ENCODE data around the gene CFAP410. TPM values are rescaled to one million over a fixed set of nuclear protein-coding genes. Genes with fewer than 3 reads are reported as not detected.

CFAP410 gene
- total and polyA plus RNA-seq, 7 donors, result 8.3 to 13.7 (median 10.1) TPM

- Histone ChIP-seq H3K36me3 (ENCODE audit: insufficient read depth in 1 of 2, low read depth in 1 of 2) (no peaks in the 10 kb centered on the region), H3K27me3 (ENCODE audit: insufficient read depth in 3 of 3, low read length in 2 of 3) (peaks cover 0 to 33% (median 14%) of the 10 kb centered on the region in 3 donors), H3K4me1 (no peaks in the 10 kb centered on the region), H3K4me3 (no peak overlapping the region), H3K27ac (no peak overlapping the region), H3K9me3 (peaks cover 23% of the 10 kb centered on the region)
- intact Hi-C loops (cut with DNase I), result loop anchor here in 1 of 2 donors (10.0 kb wide), 1 partner anchor 57 kb away; no protein-coding TSS in a partner anchor
- TF ChIP-seq, protein P1, sequence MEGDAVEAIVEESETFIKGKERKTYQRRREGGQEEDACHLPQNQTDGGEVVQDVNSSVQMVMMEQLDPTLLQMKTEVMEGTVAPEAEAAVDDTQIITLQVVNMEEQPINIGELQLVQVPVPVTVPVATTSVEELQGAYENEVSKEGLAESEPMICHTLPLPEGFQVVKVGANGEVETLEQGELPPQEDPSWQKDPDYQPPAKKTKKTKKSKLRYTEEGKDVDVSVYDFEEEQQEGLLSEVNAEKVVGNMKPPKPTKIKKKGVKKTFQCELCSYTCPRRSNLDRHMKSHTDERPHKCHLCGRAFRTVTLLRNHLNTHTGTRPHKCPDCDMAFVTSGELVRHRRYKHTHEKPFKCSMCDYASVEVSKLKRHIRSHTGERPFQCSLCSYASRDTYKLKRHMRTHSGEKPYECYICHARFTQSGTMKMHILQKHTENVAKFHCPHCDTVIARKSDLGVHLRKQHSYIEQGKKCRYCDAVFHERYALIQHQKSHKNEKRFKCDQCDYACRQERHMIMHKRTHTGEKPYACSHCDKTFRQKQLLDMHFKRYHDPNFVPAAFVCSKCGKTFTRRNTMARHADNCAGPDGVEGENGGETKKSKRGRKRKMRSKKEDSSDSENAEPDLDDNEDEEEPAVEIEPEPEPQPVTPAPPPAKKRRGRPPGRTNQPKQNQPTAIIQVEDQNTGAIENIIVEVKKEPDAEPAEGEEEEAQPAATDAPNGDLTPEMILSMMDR (IDR thresholded peaks at IDR 0.05), result no peak
- ATAC-seq (no peak), DNase-seq (no peak)
Measured at GRCh38 chr21:44381874-44382273, 42.7 kb upstream of the CFAP410 start.

DNA sequence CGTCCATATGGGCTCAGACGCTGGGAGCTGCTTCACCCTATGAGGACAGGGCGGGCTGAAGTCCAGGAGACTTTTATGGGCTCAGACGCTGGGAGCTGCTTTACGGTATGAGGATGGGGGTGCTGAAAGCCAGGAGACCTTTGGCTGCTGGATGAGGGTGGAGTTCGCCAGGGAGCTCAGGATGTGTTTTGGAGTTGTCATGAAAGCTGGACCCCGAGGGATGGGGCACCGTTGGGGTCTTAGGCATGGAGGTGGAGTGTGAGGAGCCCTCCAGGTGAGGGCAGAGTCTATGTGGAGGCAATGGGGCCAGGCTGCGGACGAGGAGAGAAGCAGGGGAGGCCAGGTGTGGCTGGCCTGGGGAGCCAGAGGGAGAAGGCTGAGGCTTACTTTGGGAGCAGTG is 41.7 kb upstream of the CFAP410 start:
- Histone ChIP-seq H3K9me3 (peaks cover 17% of the 10 kb centered on the region), H3K36me3 (ENCODE audit: insufficient read depth in 1 of 2, low read depth in 1 of 2) (no peaks in the 10 kb centered on the region), H3K4me1 (no peaks in the 10 kb centered on the region), H3K4me3 (no peak overlapping the region), H3K27me3 (ENCODE audit: insufficient read depth in 3 of 3, low read length in 2 of 3) (peaks cover 0 to 40% (median 18%) of the 10 kb centered on the region in 3 donors), H3K27ac (no peak overlapping the region)
- no peak for ATAC-seq
- 62 to 69% (median 67%) methylated on average over 10 of the region's 10 CpGs for WGBS, 3 donors
- TF ChIP-seq, protein P1 (IDR thresholded peaks at IDR 0.05), result no peak
- peak in 1 of 2 donors; percentile 37 for DNase-seq
- intact Hi-C loops (cut with DNase I), result loop anchor here in 1 of 2 donors (10.0 kb wide), 1 partner anchor 56 kb away; no protein-coding TSS in a partner anchor

- peaks cover 11% of the 10 kb centered on the region for H3K9me3 ChIP-seq
- TF ChIP-seq, protein P1 (IDR thresholded peaks at IDR 0.05), result no peak
- no peak overlapping the region for H3K27ac ChIP-seq
- no peak for ATAC-seq
- peaks cover 0 to 46% (median 18%) of the 10 kb centered on the region in 3 donors for H3K27me3 ChIP-seq (ENCODE audit: insufficient read depth in 3 of 3, low read length in 2 of 3)
- H3K4me1 ChIP-seq, result no peaks in the 10 kb centered on the region
- H3K4me3 ChIP-seq, result no peak overlapping the region
- H3K36me3 ChIP-seq (ENCODE audit: insufficient read depth in 1 of 2, low read depth in 1 of 2), result no peaks in the 10 kb centered on the region
- intact Hi-C loops (cut with DNase I), result loop anchor here in 1 of 2 donors (10.0 kb wide), 1 partner anchor 55 kb away; no protein-coding TSS in a partner anchor
- DNase-seq, result peak in 1 of 2 donors; percentile 27
- WGBS, 3 donors, result 41 to 44% (median 43%) methylated on average over 31 of the region's 31 CpGs
Measured at GRCh38 chr21:44379991-44380865, 41.0 kb upstream of the CFAP410 start.

GRCh38 chr21:44379515-44379848 is 40.3 kb upstream of the CFAP410 start:
- H3K9me3 ChIP-seq, result peaks cover 4% of the 10 kb centered on the region
- no peak overlapping the region for H3K4me3 ChIP-seq
- H3K27ac ChIP-seq, result no peak overlapping the region
- intact Hi-C loops (cut with DNase I), result no loop called here
- WGBS, 3 donors, result 77 to 88% (median 80%) methylated on average over 5 of the region's 5 CpGs
- ATAC-seq (no peak), DNase-seq (peak in 1 of 2 donors; percentile 8)
- TF ChIP-seq, protein P1 (IDR thresholded peaks at IDR 0.05), result no peak
- H3K36me3 ChIP-seq (ENCODE audit: insufficient read depth in 1 of 2, low read depth in 1 of 2), result no peaks in the 10 kb centered on the region
- peaks cover 0 to 49% (median 18%) of the 10 kb centered on the region in 3 donors for H3K27me3 ChIP-seq (ENCODE audit: insufficient read depth in 3 of 3, low read length in 2 of 3)
- H3K4me1 ChIP-seq, result no peaks in the 10 kb centered on the region

Measured in psoas muscle (tissue), 8 donors.